Measurements from ENCODE around the gene CYP26A1.

CYP26A1 gene

DNA sequence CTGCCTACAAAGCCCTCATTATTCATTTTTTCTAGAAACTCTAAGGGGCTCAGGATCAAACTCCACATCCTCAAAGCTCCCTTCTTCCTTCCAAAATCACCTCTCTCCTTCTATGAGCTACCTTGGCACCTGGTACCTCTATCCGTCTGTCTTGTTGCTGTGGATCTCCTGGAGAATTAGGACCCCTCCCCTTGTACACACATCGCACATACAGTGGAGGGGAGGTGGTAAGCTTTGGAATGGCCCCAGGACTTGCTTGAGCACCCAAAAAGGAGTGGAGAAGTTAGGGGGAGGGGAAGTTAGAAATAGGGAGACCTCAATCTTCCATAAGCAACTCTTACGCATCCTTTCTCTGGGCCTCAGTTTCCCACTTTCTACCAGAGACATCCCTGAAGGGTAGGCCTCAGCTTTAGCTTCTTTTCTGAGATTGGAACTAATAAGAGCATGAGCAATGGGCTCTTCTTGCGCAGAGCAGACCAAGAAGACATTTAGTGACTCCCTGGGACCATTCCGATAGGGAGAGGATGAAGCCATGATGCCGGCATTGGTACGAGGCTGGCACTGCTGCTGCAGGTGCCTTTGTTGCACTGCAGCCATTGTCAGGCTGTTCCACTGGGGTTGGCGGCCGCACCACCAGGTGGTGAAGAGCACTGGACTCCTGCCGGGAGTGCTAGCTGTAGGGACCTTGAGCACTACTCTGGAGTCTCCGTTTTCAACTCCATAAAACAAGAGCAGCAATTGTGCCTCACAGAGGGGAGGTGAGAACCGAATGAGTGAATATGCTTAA, 8.6 kb upstream of the CYP26A1 start:
- DNase-seq (ENCODE audit: low spot score), result no peak

DNA sequence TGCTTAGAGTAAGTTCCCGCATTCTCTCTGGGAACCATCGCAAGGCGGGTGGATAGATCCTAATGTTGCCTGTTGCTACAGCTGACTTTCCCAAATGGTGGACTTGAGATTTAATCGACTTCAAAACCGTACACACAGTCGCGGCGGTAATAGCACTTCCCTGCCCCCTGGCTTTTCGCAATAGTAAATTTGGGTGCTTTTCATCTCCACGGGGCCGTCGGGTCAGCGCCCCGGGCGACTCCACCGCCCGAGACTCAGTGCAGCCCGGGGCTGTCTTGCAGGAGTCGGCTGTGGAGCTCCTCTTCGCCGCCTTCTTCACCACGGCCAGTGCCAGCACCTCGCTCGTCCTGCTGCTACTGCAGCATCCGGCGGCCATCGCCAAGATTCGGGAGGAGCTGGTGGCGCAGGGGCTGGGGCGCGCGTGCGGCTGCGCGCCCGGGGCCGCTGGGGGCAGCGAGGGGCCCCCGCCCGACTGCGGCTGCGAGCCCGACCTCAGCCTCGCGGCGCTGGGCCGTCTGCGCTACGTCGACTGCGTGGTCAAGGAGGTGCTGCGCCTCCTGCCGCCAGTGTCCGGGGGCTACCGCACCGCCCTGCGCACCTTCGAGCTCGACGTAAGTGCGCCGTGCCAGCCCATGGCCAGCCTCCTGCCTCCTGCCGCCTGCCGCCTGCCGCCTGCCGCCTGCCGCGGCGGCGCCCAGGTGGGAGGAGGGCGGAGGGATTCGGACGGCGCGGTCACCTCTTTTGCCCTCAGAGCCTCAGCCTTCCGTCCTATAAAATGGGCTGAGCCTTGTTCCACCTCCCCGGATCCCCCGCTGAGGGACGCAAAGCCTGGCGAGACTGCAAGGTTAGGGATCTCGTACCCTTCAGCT, 7.8 kb upstream of the CYP26A1 start:
- DNase-seq (ENCODE audit: low spot score), result no peak

- DNase-seq (ENCODE audit: low spot score), result no peak
Observed at GRCh38 chr10:93066544-93066913, 7.2 kb upstream of the CYP26A1 start.

GRCh38 chr10:93067443-93068365, 6.0 kb upstream of the CYP26A1 start:
- no peak for DNase-seq (ENCODE audit: low spot score)

DNA sequence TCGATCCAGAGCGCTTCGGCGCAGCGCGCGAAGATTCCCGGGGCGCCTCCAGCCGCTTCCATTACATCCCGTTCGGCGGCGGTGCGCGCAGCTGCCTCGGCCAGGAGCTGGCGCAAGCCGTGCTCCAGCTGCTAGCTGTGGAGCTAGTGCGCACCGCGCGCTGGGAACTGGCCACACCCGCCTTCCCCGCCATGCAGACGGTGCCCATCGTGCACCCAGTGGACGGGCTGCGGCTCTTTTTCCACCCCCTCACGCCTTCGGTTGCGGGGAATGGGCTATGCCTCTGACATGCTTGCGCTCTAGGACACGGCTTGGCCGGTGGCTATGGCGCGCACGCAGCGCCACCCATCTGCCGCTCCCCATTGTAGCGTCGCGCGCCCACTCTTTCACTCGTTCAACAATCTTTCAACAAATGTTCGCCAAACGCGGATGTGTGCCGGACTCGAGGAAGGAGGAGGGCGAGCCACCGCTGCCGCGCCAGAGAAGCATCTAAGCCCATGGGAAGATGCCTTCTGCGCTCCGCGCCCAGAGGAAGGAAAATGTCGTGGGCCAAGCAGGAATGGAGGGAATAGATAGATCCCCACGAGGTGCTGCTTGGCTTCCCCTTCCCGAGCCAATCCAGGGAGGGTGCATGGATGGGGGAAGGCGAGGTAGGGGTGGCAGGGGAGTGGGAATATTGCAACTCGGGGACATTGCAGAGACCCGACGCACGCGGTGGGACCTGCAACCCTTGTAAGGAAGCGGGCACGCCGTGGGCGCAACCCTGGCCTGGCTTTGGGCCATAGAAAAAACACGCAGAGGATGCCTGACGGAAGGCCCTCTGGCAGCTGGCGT, 5.1 kb upstream of the CYP26A1 start:
- DNase-seq (ENCODE audit: low spot score), result no peak

GRCh38 chr10:93069245-93069561, 4.5 kb upstream of the CYP26A1 start:
- DNase-seq (ENCODE audit: low spot score), result no peak

GRCh38 chr10:93070378-93071176, 3.1 kb upstream of the CYP26A1 start:
- no peak for DNase-seq (ENCODE audit: low spot score)

- no peak for DNase-seq (ENCODE audit: low spot score)
Observed at GRCh38 chr10:93071177-93071472, 2.6 kb upstream of the CYP26A1 start.

- DNase-seq (ENCODE audit: low spot score), result no peak
Observed at GRCh38 chr10:93071674-93072224, 1.9 kb upstream of the CYP26A1 start.

DNA sequence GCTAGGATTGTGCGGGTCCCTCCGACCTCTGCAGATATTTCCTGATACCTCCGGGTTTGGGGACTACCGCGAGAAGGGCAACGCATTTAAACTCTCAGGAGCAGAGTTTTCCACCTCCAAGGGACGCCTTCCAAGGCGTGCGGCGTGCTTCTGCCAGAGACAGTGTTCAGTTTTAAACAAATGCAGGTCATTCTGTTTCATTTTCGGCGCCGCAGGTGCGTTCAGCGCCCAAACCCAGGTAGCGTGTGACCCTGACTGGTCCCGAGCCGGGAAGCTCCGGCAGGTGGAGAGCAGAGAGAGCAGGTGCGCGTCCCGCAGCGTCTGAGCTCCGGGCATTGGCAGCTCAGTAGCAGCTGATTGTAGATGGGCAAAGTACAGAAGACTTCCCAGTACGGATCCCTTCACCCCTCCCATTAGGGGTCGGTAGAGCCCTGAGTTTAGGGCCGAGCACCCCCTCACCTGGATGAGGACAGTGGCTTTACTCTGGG, 1.4 kb upstream of the CYP26A1 start:
- DNase-seq (ENCODE audit: low spot score), result no peak

DNA sequence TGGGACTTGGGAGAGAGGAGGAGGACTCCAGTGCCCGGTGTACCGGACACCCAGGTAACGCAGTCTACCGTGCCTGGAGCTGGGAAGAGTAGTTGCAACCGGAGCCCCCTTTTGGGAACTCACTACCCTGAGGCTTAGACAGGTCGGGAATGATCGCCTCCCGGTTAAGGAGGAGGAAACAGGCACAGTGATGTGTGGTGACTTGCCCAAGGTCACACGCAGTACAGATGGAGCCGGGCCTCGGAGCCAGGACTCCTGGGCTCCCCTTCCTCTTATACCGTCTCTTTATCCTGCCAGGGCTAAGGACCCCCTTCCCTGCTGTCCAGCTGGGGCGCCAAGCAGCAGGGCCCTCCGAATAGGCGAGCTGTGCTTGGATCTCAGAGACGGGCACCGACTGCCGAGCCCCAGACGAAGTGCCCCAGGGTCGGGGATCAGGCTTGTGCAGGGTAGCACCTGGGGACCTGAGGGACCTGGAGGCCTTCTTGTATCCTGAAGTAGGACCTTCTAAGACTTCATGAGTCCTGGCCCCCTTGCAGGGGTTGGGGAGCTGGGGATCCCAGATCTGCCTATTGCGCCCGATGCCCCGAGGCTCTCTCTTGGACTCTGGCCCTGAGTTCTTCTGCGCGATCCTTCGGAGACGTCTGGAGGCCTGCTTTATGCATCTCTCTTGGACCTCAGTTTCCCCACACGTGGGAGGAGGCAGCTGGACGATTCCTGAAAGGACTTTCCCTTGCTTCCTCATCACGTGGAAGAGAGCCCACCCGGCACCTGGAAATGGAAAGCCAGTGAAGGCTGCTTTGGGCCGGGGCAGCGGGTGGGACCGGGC, 767 bp upstream of the CYP26A1 start:
- no peak for DNase-seq (ENCODE audit: low spot score)

DNA sequence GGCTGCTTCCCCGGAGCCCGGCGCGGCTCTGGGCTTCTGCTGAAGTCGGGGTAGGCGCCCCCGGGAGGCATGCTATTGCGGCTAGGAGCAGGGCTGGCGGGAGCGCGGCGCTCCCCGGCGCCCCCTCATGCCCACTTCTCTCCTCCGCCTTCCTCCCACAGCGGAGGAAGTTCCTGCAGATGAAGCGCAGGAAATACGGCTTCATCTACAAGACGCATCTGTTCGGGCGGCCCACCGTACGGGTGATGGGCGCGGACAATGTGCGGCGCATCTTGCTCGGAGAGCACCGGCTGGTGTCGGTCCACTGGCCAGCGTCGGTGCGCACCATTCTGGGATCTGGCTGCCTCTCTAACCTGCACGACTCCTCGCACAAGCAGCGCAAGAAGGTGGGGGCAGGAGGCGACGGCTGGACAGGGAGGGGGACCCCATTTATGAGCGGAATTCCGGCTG, 479 bp downstream of the CYP26A1 start:
- no peak for DNase-seq (ENCODE audit: low spot score)

DNA sequence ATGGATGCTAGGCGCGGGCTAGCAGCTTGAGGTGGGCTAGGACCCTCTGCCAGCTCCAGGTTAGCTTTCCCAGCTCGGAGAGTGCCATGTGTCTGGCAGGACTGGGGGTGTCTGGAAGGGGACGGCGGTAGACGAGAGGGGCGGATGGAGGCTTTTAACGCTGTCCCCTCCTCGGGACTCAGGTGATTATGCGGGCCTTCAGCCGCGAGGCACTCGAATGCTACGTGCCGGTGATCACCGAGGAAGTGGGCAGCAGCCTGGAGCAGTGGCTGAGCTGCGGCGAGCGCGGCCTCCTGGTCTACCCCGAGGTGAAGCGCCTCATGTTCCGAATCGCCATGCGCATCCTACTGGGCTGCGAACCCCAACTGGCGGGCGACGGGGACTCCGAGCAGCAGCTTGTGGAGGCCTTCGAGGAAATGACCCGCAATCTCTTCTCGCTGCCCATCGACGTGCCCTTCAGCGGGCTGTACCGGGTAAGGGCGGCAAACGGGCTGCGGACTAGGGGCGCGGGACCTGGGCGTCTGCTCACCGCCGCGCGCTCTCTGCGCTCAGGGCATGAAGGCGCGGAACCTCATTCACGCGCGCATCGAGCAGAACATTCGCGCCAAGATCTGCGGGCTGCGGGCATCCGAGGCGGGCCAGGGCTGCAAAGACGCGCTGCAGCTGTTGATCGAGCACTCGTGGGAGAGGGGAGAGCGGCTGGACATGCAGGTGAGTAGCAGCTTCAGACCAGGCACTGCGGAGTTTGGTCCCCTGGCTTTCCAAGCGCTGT, 1.1 kb downstream of the CYP26A1 start:
- DNase-seq (ENCODE audit: low spot score), result no peak

DNA sequence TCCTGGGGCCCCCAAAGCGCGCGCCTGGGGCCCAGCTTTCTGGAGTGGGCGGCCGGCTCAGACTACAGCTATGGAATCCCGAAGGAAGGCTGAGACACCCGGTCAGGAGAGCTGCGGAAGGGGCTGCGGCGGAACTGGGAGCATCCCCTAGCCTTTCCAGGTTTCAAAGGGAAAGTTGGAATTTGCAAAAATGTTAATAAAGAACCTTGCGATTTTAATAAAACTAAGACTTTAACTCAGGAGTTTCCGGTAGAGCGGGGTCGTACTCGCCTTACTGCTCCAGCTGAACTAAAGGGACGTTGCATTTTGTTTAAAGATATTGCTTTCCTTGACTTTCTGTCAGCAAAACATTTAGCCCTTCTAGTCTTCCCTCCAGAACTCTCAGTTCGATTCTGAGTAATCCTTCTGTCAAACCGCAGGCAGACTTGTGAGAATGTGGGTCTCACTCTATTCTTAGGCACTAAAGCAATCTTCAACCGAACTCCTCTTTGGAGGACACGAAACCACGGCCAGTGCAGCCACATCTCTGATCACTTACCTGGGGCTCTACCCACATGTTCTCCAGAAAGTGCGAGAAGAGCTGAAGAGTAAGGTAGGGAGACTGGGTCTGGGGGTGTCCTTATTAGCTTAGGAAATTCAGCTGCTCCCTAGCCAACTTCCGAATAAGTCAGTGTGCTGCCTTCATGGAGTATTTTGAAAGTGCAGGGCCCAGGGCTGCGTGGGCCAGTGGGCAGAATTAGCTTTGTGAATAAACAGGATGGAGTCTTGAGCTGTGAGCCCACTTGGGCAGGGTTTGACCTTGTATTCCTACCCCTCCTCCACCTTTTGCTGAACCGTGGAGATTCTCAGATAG, 1.9 kb downstream of the CYP26A1 start:
- DNase-seq (ENCODE audit: low spot score), result peak; percentile 57

DNA sequence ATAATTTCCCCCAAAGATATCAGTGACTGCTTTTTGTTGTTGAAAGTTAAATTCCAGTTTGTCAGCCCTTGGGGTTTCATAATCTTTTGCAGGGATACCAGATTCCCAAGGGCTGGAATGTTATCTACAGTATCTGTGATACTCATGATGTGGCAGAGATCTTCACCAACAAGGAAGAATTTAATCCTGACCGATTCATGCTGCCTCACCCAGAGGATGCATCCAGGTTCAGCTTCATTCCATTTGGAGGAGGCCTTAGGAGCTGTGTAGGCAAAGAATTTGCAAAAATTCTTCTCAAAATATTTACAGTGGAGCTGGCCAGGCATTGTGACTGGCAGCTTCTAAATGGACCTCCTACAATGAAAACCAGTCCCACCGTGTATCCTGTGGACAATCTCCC, 3.2 kb downstream of the CYP26A1 start:
- no peak for DNase-seq (ENCODE audit: low spot score)

DNA sequence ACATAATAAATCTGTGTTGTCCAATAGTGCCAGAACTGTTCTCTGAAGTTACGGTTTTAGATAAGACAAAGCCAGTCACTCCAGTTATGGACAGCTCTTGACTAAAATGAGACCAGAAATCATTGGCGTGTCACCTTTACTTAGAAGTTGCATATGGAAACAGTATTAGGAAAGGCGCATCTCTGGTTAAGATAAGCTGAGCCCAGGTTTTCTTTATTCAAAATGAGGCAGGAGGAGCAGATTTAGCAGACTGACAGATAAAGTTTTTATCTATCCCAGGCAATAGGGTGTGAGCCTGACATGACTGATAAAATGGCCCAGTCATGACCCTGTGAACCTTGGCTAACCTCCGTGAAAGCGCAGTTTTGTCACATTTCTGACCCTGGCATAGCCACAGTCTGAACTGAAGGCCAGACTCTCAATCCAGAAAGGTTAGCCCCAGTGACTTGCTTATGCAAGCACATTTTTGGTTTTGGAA, 4.2 kb downstream of the CYP26A1 start:
- no peak for DNase-seq (ENCODE audit: low spot score)

GRCh38 chr10:93079663-93080349, 6.1 kb downstream of the CYP26A1 start:
- no peak for DNase-seq (ENCODE audit: low spot score)
